ENCODE measurements around the gene TC2N.
"Not testable (repeated sequence)": the region's sequence is repeated elsewhere in the genome, so short reads cannot be mapped to it uniquely, and the experiment has no call there.

TC2N gene

DNA sequence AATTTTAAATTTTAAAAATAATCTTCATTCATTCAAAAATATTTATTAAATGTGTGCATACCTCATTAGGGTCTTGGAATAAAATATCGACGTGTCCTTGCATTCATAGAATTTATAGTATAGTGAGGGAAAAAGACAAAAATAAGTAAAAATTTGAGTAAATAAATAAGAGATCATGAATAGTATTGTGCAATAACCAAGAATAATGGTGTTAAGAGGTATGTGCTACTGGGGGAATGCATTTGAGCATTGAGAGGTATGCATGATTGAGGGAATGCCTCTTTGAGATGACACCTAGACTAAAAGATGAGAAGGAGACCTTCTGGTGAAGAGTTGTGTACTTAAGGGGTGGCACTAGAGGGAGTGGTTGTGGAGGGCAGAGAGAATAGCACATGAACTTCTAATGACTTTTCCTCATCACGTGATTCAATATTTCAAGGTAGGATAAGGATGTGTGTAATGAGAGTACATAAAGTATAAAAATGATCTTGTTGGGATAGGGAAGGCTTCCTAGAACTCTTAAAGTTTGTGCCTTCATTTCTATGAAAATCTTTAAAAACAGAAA is 116.6 kb downstream of the TC2N start:
- TF ChIP-seq, protein P1, sequence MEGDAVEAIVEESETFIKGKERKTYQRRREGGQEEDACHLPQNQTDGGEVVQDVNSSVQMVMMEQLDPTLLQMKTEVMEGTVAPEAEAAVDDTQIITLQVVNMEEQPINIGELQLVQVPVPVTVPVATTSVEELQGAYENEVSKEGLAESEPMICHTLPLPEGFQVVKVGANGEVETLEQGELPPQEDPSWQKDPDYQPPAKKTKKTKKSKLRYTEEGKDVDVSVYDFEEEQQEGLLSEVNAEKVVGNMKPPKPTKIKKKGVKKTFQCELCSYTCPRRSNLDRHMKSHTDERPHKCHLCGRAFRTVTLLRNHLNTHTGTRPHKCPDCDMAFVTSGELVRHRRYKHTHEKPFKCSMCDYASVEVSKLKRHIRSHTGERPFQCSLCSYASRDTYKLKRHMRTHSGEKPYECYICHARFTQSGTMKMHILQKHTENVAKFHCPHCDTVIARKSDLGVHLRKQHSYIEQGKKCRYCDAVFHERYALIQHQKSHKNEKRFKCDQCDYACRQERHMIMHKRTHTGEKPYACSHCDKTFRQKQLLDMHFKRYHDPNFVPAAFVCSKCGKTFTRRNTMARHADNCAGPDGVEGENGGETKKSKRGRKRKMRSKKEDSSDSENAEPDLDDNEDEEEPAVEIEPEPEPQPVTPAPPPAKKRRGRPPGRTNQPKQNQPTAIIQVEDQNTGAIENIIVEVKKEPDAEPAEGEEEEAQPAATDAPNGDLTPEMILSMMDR (IDR thresholded peaks at IDR 0.05), result no peak
- no peak for DNase-seq (ENCODE audit: low spot score)
- no peak overlapping the region for H3K4me3 ChIP-seq
- H3K27ac ChIP-seq, result no peak overlapping the region

- no peak for DNase-seq (ENCODE audit: low spot score)
- no peak overlapping the region for H3K4me3 ChIP-seq
- TF ChIP-seq, protein P1 (IDR thresholded peaks at IDR 0.05), result no peak
- no peak overlapping the region for H3K27ac ChIP-seq
Measured at GRCh38 chr14:91749868-91750267, 117.5 kb downstream of the TC2N start.

- no peak for DNase-seq (ENCODE audit: low spot score)
- Histone ChIP-seq H3K4me3 (no peak overlapping the region), H3K27ac (no peak overlapping the region)
- TF ChIP-seq, protein P1 (IDR thresholded peaks at IDR 0.05), result no peak
Measured at GRCh38 chr14:91748049-91748448, 119.3 kb downstream of the TC2N start.

- DNase-seq (ENCODE audit: low spot score), result no peak
- H3K4me3 ChIP-seq, result no peak overlapping the region
- TF ChIP-seq, protein P1 (IDR thresholded peaks at IDR 0.05), result no peak
- no peak overlapping the region for H3K27ac ChIP-seq
Measured at GRCh38 chr14:91745344-91745743, 122.0 kb downstream of the TC2N start.

DNA sequence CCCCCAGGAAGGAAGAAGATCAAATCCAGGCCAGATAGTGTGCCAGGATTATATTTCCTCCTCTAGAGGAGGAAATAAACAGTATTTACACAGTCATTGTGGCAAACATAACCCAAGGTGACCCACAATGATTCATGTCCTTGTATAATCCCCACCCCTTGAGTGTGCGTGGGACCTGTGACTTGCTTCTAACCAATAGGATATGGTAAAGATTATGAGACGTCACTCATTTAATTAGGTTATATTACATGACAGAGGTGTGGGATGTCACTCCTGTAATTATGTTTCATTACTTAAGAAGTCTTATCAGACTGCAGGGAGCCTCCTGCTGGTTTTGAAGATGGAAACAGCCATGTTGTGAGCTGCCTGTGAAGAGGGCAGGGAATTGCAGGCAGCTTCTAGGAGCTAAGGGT is 123.3 kb downstream of the TC2N start:
- Histone ChIP-seq H3K4me3 (no peak overlapping the region), H3K27ac (no peak overlapping the region)
- TF ChIP-seq, protein P1 (IDR thresholded peaks at IDR 0.05), result no peak
- no peak for DNase-seq (ENCODE audit: low spot score)

- TF ChIP-seq, protein P1 (IDR thresholded peaks at IDR 0.05), result no peak
- Histone ChIP-seq H3K27ac (no peak overlapping the region), H3K4me3 (no peak overlapping the region)
- DNase-seq (ENCODE audit: low spot score), result no peak
Measured at GRCh38 chr14:91743305-91743653, 124.1 kb downstream of the TC2N start.

DNA sequence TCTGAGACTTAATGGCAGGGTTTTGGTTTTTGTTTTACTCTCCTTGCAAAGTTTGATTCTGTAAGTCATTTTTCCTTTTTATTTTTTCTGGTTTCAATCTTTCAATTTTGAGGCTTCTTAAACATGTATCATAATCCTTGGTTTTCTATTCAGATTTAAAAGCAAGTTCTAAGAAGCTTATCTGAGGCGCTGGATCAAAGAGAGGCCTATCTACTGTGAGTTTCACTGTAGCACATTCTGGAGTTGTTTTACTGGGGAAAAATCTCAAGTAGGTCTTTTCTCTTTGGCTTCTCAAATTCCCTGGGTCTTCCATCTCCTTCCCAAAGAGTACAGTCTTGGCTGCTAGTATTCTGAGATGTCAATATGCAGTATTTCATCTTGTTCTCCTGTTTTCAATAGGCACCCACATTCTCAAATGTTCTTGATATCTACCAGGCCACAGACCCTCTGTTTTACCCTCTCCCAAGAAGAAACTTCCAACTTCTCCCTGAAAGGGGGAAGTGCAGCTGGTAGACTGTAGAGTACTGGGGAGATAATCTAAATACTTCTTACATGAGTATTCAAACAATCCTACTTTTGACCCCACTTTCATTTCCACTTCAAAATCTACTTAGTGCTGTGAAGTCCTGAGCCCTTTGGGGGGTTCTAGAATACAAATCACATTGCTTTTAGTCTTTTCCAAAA is 124.6 kb downstream of the TC2N start:
- DNase-seq (ENCODE audit: low spot score), result no peak
- TF ChIP-seq, protein P1 (IDR thresholded peaks at IDR 0.05), result no peak
- H3K27ac ChIP-seq, result no peak overlapping the region
- no peak overlapping the region for H3K4me3 ChIP-seq

DNA sequence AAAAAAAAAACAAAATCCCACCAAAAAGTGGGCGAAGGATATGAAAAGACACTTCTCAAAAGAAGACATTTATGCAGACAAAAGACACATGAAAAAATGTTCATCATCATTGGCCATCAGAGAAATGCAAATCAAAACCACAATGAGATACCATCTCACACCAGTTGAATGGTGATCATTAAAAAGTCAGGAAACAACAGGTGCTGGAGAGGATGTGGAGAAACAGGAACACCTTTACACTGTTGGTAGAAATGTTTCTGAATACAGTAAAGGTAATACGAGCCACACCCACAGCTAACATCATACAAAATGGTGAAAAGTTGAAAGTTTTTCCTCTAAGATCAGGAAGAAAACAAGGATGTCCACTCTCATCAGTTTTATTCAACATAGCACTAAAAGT is 127.5 kb downstream of the TC2N start:
- DNase-seq (ENCODE audit: low spot score); H3K27ac ChIP-seq; H3K4me3 ChIP-seq: not testable (repeated sequence)

Measured in coronary artery (tissue), 2 donors.